NCI-H1930 (cell line): ENCODE data around the gene FHIT.

Experiments
- DNase-seq, 2 experiments: peaks; one replicate each; lab custom pipeline; 2025; lab: John Stamatoyannopoulos, UW

FHIT gene

DNA sequence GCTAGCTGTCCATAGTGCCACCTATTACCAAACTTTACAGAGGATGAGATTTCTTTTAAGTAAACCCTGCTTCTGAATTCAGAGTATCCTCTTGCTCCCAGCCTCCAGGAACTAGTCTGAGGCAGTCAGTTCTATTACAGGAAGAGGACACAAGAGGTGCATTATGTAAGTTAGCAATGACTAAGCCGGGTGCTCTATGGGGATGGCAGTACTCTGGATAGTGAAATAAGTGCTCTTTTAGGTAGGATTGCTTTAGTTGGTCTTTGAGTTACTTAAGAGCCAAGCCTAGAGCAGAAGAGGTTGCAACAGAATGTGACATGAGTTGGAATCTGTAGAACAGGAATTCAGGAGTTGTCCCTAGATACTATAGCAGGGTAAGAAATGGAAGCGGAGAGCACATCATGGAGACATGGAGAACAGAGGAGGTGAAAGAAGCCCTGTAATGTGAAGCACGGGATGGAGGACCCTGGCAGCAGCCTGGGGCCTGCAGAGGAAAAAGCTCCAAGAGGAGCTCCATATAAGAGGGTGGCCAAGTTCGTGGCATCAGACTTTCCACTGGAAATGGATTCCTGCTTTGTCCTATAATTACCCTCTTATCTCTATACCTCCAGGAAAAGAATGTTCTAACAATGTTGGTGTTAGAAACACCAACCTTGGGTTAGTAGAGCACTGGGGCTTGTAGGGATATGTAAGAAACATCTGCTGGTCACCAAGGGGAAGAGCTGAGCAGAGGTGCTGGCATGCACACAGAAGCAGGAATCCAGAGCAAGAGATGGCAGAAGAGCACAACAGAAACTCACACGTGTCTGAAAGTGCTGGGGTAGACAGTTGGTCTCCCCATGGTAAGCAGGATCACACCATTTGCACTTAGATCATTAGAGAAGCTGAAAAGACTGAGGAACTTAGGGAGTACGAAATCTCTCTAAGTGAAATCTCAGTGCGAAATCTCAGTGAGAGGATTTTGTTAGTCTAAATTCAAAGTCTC, 851.1 kb downstream of the FHIT start:
- no peak for DNase-seq

- DNase-seq = peak in 1 of 2 experiments; percentile 27
Measured at GRCh38 chr3:60399292-60399691, 852.0 kb downstream of the FHIT start.

DNA sequence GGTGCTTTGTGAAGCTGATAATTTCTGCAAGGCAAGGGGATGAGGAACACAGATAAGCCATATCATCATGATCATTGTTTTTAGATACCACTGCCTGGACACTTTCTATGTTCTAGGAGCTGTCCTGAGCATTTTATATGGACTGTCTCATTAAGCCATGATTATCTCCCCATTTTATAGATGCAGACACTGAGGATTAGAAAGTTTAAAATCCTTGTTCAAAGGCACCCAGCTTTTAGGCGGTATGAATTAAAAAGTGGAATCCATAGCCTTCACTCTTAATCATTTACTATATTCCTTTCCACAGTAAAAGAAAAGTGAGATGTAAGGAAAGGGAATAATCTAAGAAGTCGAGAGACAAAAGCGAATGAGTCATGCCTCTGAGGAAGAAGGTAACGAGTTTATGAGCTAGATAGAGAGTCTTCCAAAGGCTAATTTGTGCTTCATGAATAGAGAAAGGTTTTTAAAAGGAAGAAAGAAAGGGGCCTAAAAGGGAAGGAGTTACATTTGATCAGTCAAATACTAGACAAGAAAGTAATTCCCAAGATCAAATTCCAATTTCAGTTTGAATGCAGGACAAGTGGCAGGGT, 856.0 kb downstream of the FHIT start:
- DNase-seq = no peak

- DNase-seq = no peak
Measured at GRCh38 chr3:60393946-60394345, 857.3 kb downstream of the FHIT start.

DNA sequence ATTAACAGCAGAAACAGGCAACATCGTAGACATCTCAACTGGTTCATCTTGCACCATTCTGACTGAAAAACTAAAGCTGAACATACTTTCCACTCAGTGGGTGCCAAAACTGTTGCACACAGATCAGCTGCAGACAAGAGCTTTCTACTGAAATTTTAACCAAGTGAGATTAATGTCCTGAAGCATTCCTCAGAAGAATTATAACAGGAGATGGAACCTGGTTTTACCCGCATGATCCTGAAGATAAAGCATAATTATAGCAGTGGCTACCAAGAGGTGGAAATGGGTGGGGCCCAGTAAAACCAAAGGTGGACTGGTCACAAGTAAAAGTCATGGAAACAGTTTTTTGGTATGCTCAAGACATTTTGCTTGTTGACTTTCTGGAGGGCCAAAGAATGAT, 858.8 kb downstream of the FHIT start:
- no peak for DNase-seq

DNA sequence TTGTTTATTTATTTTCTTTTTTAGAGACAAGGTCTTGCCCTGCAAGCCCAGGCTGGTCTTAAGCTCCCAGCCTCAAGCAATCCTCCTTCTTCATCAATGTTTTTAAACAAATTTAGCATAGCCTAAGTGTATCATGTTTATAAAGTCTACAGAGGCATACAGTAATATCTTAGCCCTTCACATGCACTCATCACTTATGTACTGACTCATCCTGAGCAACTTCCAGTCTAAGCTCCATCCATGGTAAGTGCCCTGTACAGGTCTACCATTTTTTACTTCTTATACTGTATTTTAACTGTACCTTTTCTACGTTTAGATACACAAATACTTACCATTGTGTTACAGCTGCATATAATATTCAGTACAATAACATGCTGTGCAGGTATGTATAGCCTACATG, 860.0 kb downstream of the FHIT start:
- no peak for DNase-seq

DNA sequence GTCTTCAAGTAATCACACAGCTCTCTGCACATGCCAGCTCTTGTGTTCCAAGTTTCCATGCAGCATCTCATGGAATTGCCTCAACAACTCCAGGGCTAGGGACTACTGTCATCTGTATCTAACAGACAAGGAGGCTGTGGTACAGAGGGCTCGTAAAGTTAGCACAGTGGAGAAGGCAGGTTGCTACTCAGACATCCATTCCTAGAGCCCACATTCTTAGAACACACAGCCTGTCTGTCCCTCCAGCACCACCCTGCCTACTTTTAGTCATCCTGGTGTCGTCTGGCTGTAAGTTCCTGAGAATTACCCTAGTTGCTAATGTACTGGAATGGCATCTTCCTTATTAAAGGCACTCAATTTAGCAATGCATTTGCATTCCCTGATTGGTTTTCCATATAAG, 862.5 kb downstream of the FHIT start:
- no peak for DNase-seq

DNA sequence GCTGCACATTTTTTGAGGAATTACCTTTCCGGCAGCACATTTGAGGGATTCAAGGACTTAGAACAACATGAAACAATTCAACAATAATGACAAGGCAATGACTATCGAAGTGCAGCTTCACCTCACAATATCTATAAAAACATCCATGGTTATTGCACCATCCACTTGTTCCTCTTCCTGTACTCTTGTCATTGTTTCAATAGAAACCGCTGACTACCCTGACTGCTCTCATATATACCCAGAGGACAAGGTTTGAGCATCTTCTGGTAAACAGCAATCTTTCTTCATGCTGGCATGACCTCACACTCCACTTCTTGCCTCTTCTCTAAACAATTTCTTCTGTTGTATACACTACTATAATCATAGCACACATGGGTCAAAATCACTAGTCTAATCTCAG, 864.9 kb downstream of the FHIT start:
- DNase-seq = no peak

DNA sequence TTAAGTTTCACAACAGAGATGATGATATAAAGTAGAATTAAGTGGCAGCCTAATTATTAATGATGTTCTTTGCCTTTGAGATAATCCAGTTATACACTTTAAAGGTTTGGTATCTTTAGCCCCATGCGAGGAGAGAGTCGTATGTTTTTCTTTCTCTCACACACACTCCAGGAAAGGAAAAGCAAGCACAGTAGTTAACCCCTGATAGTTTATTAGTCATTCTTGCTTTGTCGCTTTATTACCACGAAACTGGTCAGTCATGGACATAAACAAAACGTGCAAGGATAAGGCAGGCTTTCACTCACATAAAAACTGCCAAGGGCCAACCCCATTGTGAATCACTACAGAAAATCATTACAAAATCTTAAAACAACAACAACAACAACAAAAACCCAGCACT, 866.9 kb downstream of the FHIT start:
- no peak for DNase-seq

DNA sequence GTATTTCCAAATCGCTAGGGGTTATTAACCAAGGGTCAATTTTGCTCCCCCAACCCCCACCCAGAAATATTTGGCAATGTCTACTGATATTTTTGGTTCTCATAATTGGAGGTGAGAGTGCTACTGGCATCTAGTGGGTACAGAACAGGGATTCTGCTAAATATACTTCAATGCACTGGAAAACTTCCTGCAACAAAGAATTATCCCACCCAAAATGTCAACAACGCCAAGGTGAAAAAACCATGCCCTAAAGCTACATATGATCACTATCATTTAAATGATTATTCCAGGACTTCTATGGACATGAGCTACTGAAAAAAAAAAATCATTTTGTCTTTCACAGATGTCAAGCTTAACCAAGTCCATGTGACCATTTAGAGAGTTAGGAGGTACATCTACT, 867.9 kb downstream of the FHIT start:
- no peak for DNase-seq

- no peak for DNase-seq
Measured at GRCh38 chr3:60366486-60366885, 884.8 kb downstream of the FHIT start.

- no peak for DNase-seq
Measured at GRCh38 chr3:60365360-60365759, 885.9 kb downstream of the FHIT start.

GRCh38 chr3:60364475-60364874, 886.8 kb downstream of the FHIT start:
- DNase-seq = no peak

GRCh38 chr3:60363817-60364216, 887.4 kb downstream of the FHIT start:
- no peak for DNase-seq

- DNase-seq = peak; percentile 73 to 92
Measured at GRCh38 chr3:60355825-60356224, 895.4 kb downstream of the FHIT start.

DNA sequence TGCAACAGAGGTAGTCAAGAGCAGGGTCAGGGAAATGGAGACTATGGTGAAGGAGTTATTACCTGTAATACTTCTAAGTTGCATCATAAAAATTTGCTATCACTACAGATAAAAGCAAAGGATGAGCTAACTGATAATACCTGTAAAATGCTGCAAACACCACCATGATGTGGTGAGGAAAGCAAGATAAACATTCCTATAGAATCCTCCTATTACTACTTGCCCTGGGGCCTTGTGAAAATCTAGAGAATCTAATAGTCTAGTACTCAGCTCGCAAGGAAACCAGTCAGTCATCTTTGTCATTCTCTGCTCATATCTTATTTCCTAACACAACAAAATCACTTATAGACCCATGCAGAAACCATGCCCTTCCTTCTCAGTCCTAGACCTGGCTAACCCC, 899.8 kb downstream of the FHIT start:
- DNase-seq = no peak

DNA sequence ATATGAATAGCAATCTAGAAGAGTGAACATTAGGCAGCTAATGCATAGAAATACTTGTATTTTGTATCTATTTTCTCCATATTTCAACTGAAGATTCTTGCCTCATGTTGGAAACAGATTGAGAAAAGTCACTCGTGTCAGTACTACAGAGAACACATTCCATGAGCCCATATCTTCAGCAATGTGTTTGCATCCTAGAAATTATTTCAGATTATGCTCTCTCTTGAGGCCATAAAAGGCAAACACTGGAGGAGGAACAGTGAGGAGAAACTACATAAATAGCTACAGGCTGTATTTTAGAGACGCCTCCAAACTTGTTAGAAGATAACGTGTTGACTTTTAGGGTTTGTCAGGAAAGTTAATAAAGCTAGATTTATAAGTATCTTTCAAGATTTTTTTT, 906.9 kb downstream of the FHIT start:
- DNase-seq = no peak

DNA sequence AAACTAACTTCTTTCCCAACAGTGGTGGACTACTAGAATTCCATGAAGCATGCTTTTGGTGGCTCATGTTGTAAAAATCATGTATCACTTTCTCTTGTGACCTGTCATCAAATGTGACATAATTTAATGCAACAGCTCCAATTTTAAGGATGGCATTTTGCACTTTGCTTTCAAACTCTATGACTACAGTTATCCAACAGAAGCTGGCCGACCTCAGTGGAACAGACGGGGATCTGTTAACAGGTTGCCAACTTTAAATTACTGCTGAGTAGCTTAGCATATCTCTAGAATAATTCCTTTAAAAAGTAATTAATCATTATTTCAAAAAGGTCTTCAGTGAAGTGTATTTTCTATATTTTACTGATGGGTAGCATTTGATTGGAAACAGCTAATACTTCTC, 907.4 kb downstream of the FHIT start:
- no peak for DNase-seq

- DNase-seq = no peak
Measured at GRCh38 chr3:60339304-60339703, 911.9 kb downstream of the FHIT start.

DNA sequence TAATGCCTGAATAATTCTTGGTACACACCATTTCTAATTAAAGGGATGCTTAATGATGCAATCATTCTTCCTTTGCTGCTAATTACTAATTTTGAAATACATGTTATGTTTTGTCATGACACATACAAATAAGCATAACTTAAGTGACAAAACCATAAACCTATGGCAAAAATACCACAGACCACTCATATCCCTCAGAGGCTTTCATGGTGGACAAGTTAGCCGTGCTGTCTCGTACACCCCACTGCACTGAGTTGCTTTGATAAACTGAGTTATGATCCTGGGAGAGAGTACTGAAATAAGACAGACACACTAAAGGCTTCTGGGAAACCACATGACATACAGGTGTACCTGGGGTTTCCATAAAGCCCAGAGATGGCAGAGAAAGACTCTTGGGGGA, 913.8 kb downstream of the FHIT start:
- DNase-seq = no peak

- no peak for DNase-seq
Measured at GRCh38 chr3:60336061-60336460, 915.2 kb downstream of the FHIT start.

- DNase-seq = no peak
Measured at GRCh38 chr3:60333710-60334109, 917.5 kb downstream of the FHIT start.

DNA sequence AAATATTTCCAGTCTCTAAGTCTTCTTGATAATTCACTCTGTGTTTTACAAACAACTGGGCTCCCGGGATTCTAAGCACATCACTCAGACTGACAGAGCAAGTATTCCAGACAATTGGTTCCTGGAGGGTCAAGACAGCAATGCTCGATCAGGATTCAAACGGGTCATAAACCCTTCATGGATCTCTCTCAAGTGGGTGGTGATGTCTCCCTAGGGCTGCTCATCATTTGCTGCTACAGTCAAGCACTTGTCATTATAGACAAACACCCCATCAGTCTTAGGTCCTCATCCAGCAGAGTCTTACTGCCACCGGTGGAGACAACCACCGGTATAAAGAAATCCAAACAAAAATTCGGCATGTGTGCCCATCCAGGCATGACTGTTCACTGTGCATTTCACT, 921.1 kb downstream of the FHIT start:
- DNase-seq = no peak
